H1 (cell line): Measurements from ENCODE around the gene NANOS2. TPM values are rescaled to one million over a fixed set of nuclear protein-coding genes. Genes with fewer than 3 reads are reported as not detected.

ENCODE experiments used
- SIN3A ChIP-seq, 2 experiments: IDR thresholded peaks in 1 of 2; conservative IDR thresholded peaks in 1 of 2; 2 replicates each; pipeline ENCODE4 v1.6.1; 2011 to 2012; ENCODE audit warnings: low read length in 2 of 2, improper control_type of control experiment in 1 of 2, low read depth in 1 of 2, mild to moderate bottlenecking in 1 of 2
- polyA plus RNA-seq, 7 experiments: library from polyadenylated mRNA; depleted of rRNA in 3 of 7; stranded (reverse) in 5 of 7; unstranded in 2 of 7; fragments of >200 nt in 5 of 7; fragments of 200-250 nt in 2 of 7; gene quantifications; 1 replicate in 5 of 7; 2 replicates in 1 of 7; 4 replicates in 1 of 7; pipeline versions ENCODE4 v1.2.1 to v1.2.3, GENCODE V29; 2011 to 2013; ENCODE audit warnings: missing spikeins in 2 of 7, mixed read lengths in 2 of 7
- total RNA-seq: library from RNA; stranded (reverse); fragmentation: NEBNext Ultra II Directional; extraction: Animal tissue kit (Norgen Biotek cat#: 25700); gene quantifications from 2 replicates; pipeline ENCODE4 v1.2.1, GENCODE V29; 2021

Gene NANOS2
- total and polyA plus RNA-seq, 2 of the 8 experiments (the other 6 are each of a cell fraction or from before 2014, with no cell fraction given): 0.20 TPM; not detected in 1

DNA sequence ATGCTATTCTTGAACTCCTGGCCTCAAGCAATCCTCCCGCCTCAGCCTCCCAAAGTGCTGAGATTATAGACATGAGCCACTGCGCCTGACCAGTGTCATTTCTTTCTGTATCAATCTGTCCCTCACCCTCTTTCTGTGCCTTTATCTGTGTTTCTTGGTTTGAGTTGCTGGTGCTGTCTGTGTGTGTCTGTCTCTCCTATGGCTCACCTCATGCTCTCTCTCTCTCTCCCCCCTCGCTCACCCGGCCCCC, 38.5 kb downstream of the NANOS2 start (continued):
- no peak for TF ChIP-seq SIN3A (conservative IDR thresholded peaks at IDR 0.05 in 1 of 2, IDR thresholded peaks at IDR 0.05 in 1 of 2; ENCODE audit: low read depth in 1 of 2, low read length in 2 of 2)
